22Rv1 (cell line): ENCODE data around the gene MAML3.

Experiments used
- H3K27ac ChIP-seq: fragments of 450-650 bp; 2 replicates; pipeline ENCODE4 v1.5.1; 2017
- ZFX ChIP-seq: fragments of 450-650 bp; IDR thresholded peaks from 2 replicates; pipeline ENCODE4 v1.6.1; 2017; ENCODE audit warnings: antibody characterized with exemption, borderline replicate concordance
- TF ChIP-seq, protein P1 (sequence below): fragments of 450-650 bp; IDR thresholded peaks from 2 replicates; pipeline ENCODE4 v1.5.1; 2017; ENCODE audit warnings: mild to moderate bottlenecking

The MAML3 gene

DNA sequence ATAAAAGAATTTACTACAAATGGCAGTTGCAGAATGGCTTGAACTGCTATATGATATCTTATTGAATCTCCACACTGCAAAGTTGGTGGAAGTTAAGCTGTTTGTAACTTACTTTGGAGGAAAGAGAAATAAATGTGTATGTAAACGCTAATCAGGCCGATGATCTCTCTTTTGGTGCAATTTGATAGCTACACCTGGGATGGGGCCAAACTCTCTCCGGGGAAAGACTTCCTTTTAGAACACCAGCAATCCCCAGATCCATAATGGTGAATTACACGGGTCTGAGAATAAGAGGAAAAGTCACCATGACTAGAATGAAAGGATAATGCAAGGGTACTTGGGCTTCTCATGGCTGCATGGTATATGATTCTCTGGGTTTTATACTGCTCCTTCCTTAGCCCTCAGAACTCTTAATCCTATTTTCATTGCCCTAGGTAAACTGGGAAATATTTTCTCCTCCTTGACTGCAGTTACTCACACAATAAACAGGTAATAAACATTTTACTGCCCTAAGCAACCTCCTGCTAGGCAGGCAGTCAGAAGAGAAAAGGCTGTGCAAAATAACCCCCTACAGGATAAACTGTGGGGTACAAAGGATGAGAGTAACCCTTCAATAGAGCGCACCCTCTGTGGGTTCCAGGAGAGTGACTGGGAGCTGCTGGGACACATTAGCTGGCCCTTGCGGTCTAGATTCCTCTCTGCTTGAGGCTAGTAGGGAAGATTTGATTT is 379.1 kb downstream of the MAML3 start:
- H3K27ac ChIP-seq: peak overlapping the region; percentile 53

DNA sequence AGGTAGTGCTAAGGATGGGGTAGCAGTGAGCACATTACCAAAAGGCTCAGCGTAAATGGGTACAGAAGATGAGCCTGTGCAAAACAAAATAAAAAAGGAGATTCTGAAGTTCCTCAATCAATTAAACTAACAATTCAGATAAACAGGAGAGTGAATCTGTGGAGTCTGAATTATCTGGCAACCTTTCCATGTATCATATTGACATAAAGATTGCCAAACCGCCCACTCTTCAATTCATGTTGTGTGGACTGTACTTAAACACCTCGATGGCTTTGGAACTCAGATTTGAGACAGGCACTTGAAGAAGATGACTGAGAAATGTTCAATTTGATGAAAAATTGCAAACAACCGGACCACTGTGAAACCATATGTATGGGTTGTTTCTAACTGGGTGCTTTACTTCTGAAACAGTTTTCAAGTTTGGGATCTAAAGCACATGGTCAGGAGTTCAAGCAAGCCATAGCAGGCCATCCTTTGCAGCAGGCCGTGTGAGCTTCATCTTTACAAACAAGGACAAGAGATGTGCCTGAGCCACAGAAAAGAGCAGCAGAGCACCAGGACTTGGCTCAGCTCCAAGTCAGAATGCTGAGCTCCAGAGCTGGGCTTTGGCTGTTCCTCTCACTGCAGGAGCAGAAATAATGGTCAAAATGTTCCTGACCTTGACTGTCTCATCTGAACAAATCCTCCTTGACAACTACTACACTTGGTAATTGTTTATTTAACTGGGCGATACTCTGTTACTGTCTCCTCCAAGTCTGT is 380.2 kb downstream of the MAML3 start:
- TF ChIP-seq, protein P1, sequence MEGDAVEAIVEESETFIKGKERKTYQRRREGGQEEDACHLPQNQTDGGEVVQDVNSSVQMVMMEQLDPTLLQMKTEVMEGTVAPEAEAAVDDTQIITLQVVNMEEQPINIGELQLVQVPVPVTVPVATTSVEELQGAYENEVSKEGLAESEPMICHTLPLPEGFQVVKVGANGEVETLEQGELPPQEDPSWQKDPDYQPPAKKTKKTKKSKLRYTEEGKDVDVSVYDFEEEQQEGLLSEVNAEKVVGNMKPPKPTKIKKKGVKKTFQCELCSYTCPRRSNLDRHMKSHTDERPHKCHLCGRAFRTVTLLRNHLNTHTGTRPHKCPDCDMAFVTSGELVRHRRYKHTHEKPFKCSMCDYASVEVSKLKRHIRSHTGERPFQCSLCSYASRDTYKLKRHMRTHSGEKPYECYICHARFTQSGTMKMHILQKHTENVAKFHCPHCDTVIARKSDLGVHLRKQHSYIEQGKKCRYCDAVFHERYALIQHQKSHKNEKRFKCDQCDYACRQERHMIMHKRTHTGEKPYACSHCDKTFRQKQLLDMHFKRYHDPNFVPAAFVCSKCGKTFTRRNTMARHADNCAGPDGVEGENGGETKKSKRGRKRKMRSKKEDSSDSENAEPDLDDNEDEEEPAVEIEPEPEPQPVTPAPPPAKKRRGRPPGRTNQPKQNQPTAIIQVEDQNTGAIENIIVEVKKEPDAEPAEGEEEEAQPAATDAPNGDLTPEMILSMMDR: no peak
- TF ChIP-seq ZFX: no peak
- H3K27ac ChIP-seq: no peak overlapping the region

More for the DNA sequence above, 379.1 kb downstream of the MAML3 start:
- TF ChIP-seq ZFX: no peak
- TF ChIP-seq, protein P1: no peak

DNA sequence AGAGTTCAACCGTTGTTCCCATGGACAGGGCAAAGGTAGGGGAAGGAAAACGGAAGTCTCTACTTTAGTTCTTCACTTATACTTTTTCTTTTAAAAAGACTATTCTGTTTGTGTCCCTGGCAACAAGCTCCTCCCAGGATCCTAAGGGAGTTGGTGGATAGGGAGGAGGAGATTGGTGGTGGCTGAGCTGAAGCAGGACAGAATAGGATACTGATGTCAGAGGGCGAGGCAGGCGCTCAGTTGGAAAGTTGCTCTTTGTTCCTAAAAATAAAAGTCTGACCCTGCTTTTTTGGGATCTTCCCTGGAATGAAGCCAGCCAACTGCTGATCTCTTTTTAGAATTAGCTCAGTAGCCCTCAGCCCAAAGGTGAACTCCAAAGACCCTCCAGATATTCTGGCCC is 383.6 kb downstream of the MAML3 start:
- H3K27ac ChIP-seq: no peak overlapping the region
- TF ChIP-seq ZFX: no peak
- TF ChIP-seq, protein P1: no peak

DNA sequence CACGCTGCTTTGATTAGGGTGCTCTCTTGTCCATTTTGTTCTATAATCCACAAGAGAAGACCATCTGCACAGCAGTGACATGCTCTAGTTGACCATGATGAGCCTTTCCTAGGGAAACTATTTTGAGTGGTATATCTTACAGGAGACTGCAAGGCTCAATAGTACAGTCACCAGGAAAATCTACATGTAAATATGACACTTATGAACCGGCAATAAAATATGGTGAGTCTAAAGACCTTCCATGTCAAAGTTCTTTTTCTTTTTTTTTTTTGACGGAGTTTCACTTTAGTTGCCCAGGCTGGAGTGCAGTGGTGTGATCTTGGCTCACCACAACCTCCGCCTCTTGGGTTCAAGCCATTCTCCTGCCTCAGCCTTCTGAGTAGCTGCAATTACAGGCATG is 384.6 kb downstream of the MAML3 start:
- no peak overlapping the region for H3K27ac ChIP-seq
- TF ChIP-seq, protein P1: no peak
- no peak for TF ChIP-seq ZFX

DNA sequence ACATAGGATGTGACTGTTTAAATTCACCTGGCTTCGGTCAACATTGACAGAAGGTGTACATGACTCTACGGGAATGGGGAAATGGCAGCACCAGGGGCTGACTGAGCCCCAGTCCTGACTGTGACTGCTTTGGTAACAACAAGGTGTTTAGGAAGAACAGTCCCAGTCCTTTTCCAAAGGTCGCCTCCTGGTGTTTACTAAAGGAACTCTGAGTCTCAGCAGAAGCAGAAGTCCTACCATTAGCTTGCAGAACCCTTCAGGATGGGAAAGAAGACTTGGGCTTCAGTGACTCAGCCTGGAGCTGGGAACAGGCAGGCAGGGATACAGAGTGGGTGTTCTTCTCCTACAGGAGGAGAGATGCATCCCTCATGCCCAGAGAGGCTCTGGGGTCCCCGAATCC is 385.1 kb downstream of the MAML3 start:
- H3K27ac ChIP-seq: no peak overlapping the region
- TF ChIP-seq ZFX: no peak
- TF ChIP-seq, protein P1: peak; percentile 35; the same call in 1 of the 2 replicates

DNA sequence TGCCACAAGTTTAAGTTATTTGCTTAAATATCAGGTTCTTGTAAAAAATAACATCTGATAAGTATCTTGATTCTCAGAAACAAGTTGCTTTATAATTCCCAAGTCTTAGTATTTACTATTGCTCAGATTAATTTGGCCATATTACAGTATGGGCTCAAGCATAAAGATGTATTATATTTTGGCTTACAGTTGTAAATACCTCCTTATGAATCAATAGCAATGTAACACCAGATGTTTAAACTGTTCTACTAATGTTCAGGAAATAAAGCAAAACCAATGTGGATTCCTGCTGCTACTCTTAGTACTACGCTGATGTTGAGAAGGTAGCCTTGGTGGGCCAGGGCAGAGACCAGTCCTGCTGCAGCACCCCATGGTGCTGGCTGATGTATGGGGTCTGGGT is 385.6 kb downstream of the MAML3 start:
- no peak overlapping the region for H3K27ac ChIP-seq
- no peak for TF ChIP-seq ZFX
- TF ChIP-seq, protein P1: no peak

DNA sequence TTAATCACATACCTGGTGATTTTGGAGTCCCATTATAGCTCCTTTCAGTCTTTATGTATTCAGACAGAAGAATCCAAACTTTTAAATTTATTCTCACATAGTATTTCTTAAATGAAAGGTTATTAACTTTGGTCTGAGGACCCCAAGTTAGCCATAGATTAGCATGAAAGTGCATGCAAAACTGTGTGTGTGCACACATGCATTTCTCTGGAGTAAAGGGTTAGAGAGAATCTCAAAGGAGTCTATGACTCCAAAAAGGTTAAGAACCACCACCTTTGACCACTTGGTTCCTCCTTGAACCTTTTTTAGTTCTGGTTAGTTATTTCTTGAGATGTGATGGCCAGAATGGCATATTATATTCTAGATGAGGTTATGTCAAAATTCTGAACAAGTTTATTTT is 386.4 kb downstream of the MAML3 start:
- TF ChIP-seq ZFX: no peak
- TF ChIP-seq, protein P1: no peak
- H3K27ac ChIP-seq: no peak overlapping the region
